NCI-H748 (cell line): Measurements from ENCODE around the gene SERINC1.
"Not testable (repeated sequence)": the region's sequence is repeated elsewhere in the genome, so short reads cannot be mapped to it uniquely, and the experiment has no call there.

Experiments used
- DNase-seq: peaks from one replicate; lab custom pipeline; 2025; ENCODE audit not compliant: unreplicated experiment; lab: John Stamatoyannopoulos, UW

The SERINC1 gene

GRCh38 chr6:122471107-122472021, at the start of gene SERINC1:
TSS of gene SERINC1 (minus strand) at chr6:122471807. CDS start at chr6:122471737, 70 bp downstream.
- DNase-seq = peak; percentile 95

GRCh38 chr6:122511193-122511924, 39.8 kb upstream of the SERINC1 start:
- no peak for DNase-seq

- not testable (repeated sequence) for DNase-seq
Observed at GRCh38 chr6:122505170-122505569, 33.6 kb upstream of the SERINC1 start.

GRCh38 chr6:122501475-122501874, 29.9 kb upstream of the SERINC1 start:
- DNase-seq = no peak

- DNase-seq = no peak
Observed at GRCh38 chr6:122495612-122496011, 24.0 kb upstream of the SERINC1 start.

GRCh38 chr6:122494665-122495272, 23.2 kb upstream of the SERINC1 start:
- peak; percentile 32 for DNase-seq

- peak; percentile 74 for DNase-seq
Observed at GRCh38 chr6:122491919-122492555, 20.4 kb upstream of the SERINC1 start.

GRCh38 chr6:122490607-122491006, 19.0 kb upstream of the SERINC1 start:
- no peak for DNase-seq

- DNase-seq = no peak
Observed at GRCh38 chr6:122484760-122485159, 13.2 kb upstream of the SERINC1 start.

GRCh38 chr6:122482750-122483080, 11.1 kb upstream of the SERINC1 start:
- no peak for DNase-seq

GRCh38 chr6:122476131-122476530, 4.5 kb upstream of the SERINC1 start:
- peak; percentile 53 for DNase-seq

GRCh38 chr6:122472022-122472340, 374 bp upstream of the SERINC1 start:
- DNase-seq = peak; percentile 59

- no peak for DNase-seq
Observed at GRCh38 chr6:122461885-122462284, 9.7 kb downstream of the SERINC1 start.

- not testable (repeated sequence) for DNase-seq
Observed at GRCh38 chr6:122459865-122460416, 11.7 kb downstream of the SERINC1 start.

GRCh38 chr6:122459240-122459639, 12.4 kb downstream of the SERINC1 start:
- DNase-seq = no peak

- DNase-seq = no peak
Observed at GRCh38 chr6:122458087-122458486, 13.5 kb downstream of the SERINC1 start.

GRCh38 chr6:122455116-122455515, 16.5 kb downstream of the SERINC1 start:
- DNase-seq = not testable (repeated sequence)

- no peak for DNase-seq
Observed at GRCh38 chr6:122454673-122455072, 16.9 kb downstream of the SERINC1 start.

- DNase-seq = no peak
Observed at GRCh38 chr6:122452509-122452908, 19.1 kb downstream of the SERINC1 start.

- DNase-seq = no peak
Observed at GRCh38 chr6:122449069-122449468, 22.5 kb downstream of the SERINC1 start.

- DNase-seq = no peak
Observed at GRCh38 chr6:122445274-122445673, 26.3 kb downstream of the SERINC1 start.
